K562 (cell line): ENCODE results near the gene KIF3A. TPM values are rescaled to one million over a fixed set of nuclear protein-coding genes. Genes with fewer than 3 reads are reported as not detected.

Source experiments
- ARID2 ChIP-seq: fragments of 450-650 bp; IDR thresholded peaks from 2 replicates; pipeline ENCODE4 v1.6.1; 2017; ENCODE audit warnings: antibody characterized with exemption, mild to moderate bottlenecking
- BRCA1 ChIP-seq, 2 experiments: fragments of 450-650 bp in 1 of 2; sonication (generic) in 1 of 2; formaldehyde crosslinking in 1 of 2; IDR thresholded peaks; 2 replicates each; pipeline versions ENCODE4 v1.5.0 to v1.6.1; 2017 to 2020; ENCODE audit warnings: mild to moderate bottlenecking in 1 of 2, missing genetic modification reagents in 1 of 2
- CBX8 ChIP-seq: fragments of 200-600 bp; sonication (generic); IDR thresholded peaks from 2 replicates; pipeline ENCODE4 v1.6.1; 2012; ENCODE audit warnings: borderline replicate concordance, mixed run types, low read depth, mild to moderate bottlenecking, moderate library complexity, mixed read lengths, low read length, control low read depth, inconsistent platforms; ENCODE audit not compliant: poor library complexity, severe bottlenecking; ENCODE audit errors: extremely low read depth
- FOXJ2 ChIP-seq: fragments of 200-800 bp; sonication (Bioruptor generic); IDR thresholded peaks from 2 replicates; pipeline ENCODE4 v1.6.1; 2016; ENCODE audit warnings: missing genetic modification characterization, missing compliant biosample characterization
- FUS ChIP-seq: fragments of 200-400 bp; formaldehyde crosslinking; optimal IDR thresholded peaks from 2 replicates; pipeline ENCODE3; 2017; ENCODE audit warnings: low read depth, low read length
- HMGXB4 ChIP-seq: sonication (generic); formaldehyde crosslinking; IDR thresholded peaks from 2 replicates; pipeline ENCODE4 v1.8.1; 2023; ENCODE audit warnings: mild to moderate bottlenecking, missing genetic modification reagents
- MAFK ChIP-seq: IDR thresholded peaks from 2 replicates; pipeline ENCODE4 v1.6.1; 2011; ENCODE audit warnings: low read length, improper control_type of control experiment
- MEF2A ChIP-seq: IDR thresholded peaks from 2 replicates; pipeline ENCODE4 v1.6.1; 2011; ENCODE audit warnings: low read depth, mild to moderate bottlenecking, low read length, moderate library complexity; ENCODE audit not compliant: control insufficient read depth
- NRF1 ChIP-seq, 2 experiments: fragments of 450-650 bp; IDR thresholded peaks in 1 of 2; conservative IDR thresholded peaks in 1 of 2; 2 replicates each; pipeline ENCODE4 v1.6.1; 2014; ENCODE audit warnings: mild to moderate bottlenecking in 2 of 2
- PCBP1 ChIP-seq: fragments of 200-400 bp; formaldehyde crosslinking; IDR thresholded peaks from 2 replicates; pipeline ENCODE4 v1.6.1; 2018; ENCODE audit warnings: mild to moderate bottlenecking, low read depth, low read length; ENCODE audit not compliant: poor library complexity, severe bottlenecking
- PHF20 ChIP-seq: fragments of 450-650 bp; IDR thresholded peaks from 2 replicates; pipeline ENCODE4 v1.6.1; 2018; ENCODE audit not compliant: partially characterized antibody
- POLR2B ChIP-seq: fragments of 450-650 bp; IDR thresholded peaks from 2 replicates; pipeline ENCODE4 v1.6.1; 2018; ENCODE audit warnings: low read depth; ENCODE audit not compliant: partially characterized antibody
- SUPT5H ChIP-seq: fragments of 450-650 bp; IDR thresholded peaks from 2 replicates; pipeline ENCODE4 v1.6.1; 2016
- TEAD1 ChIP-seq, 2 experiments: fragments of 450-650 bp in 1 of 2; sonication (generic) in 1 of 2; formaldehyde crosslinking; IDR thresholded peaks; 2 replicates each; pipeline versions ENCODE4 v1.4.0 to v1.8.0; 2020 to 2022; ENCODE audit warnings: mild to moderate bottlenecking in 2 of 2, missing genetic modification reagents in 1 of 2
- ZBTB1 ChIP-seq: sonication (generic); formaldehyde crosslinking; IDR thresholded peaks from 2 replicates; pipeline ENCODE4 v1.8.1; 2023; ENCODE audit warnings: missing genetic modification reagents, low read depth, mild to moderate bottlenecking, borderline replicate concordance
- ZBTB7A ChIP-seq: IDR thresholded peaks from 2 replicates; pipeline ENCODE4 v1.6.1; 2011; ENCODE audit warnings: low read depth, mild to moderate bottlenecking, low read length, moderate library complexity, borderline replicate concordance; ENCODE audit not compliant: control insufficient read depth
- ZNF717 ChIP-seq: fragments of 250-450 bp; sonication (Bioruptor Pico); IDR thresholded peaks from 2 replicates; pipeline ENCODE4 v1.5.0; 2021
- ZZZ3 ChIP-seq: fragments of 450-650 bp; IDR thresholded peaks from 2 replicates; pipeline ENCODE4 v1.6.1; 2016; ENCODE audit warnings: antibody characterized with exemption, mild to moderate bottlenecking, moderate library complexity
- polyA plus RNA-seq, 8 experiments: library from polyadenylated mRNA; depleted of rRNA in 4 of 8; stranded (reverse) in 5 of 8; unstranded in 3 of 8; fragments of >200 nt; fragmentation: Nextera tagmentation in 2 of 8; fragmentation: Illumina TruSeq in 1 of 8; extraction: Ambion mirVana in 2 of 8; extraction: Trizol in 1 of 8; gene quantifications; 2 replicates each; pipeline versions ENCODE4 v1.2.1 to v1.2.3, GENCODE V29; 2011 to 2014; ENCODE audit warnings: inconsistent platforms in 1 of 8, missing spikeins in 1 of 8
- total RNA-seq, 7 experiments: library from RNA; depleted of rRNA in 6 of 7; stranded (reverse); fragments of >200 nt in 6 of 7; fragmentation: Illumina TruSeq in 2 of 7; extraction: Trizol in 2 of 7; gene quantifications; 2 replicates each; pipeline versions ENCODE4 v1.2.1 to v1.2.3, GENCODE V29; 2011 to 2021; ENCODE audit warnings: low replicate concordance in 1 of 7
- TF ChIP-seq, protein P1 (sequence below), 2 experiments: IDR thresholded peaks; 2 replicates each; pipeline ENCODE4 v1.6.1; 2012; ENCODE audit warnings: improper control_type of control experiment in 2 of 2, low read depth in 2 of 2, low read length in 2 of 2, borderline replicate concordance in 1 of 2
- TF ChIP-seq, protein P2 (sequence below): fragments of 450-650 bp; IDR thresholded peaks from 2 replicates; pipeline ENCODE4 v1.6.1; 2017; ENCODE audit warnings: antibody characterized with exemption

KIF3A gene
- total and polyA plus RNA-seq, 9 of the 15 experiments (the other 6 are each of a cell fraction or from before 2014, with no cell fraction given): 1.5 to 7.8 (median 6.0) TPM

DNA sequence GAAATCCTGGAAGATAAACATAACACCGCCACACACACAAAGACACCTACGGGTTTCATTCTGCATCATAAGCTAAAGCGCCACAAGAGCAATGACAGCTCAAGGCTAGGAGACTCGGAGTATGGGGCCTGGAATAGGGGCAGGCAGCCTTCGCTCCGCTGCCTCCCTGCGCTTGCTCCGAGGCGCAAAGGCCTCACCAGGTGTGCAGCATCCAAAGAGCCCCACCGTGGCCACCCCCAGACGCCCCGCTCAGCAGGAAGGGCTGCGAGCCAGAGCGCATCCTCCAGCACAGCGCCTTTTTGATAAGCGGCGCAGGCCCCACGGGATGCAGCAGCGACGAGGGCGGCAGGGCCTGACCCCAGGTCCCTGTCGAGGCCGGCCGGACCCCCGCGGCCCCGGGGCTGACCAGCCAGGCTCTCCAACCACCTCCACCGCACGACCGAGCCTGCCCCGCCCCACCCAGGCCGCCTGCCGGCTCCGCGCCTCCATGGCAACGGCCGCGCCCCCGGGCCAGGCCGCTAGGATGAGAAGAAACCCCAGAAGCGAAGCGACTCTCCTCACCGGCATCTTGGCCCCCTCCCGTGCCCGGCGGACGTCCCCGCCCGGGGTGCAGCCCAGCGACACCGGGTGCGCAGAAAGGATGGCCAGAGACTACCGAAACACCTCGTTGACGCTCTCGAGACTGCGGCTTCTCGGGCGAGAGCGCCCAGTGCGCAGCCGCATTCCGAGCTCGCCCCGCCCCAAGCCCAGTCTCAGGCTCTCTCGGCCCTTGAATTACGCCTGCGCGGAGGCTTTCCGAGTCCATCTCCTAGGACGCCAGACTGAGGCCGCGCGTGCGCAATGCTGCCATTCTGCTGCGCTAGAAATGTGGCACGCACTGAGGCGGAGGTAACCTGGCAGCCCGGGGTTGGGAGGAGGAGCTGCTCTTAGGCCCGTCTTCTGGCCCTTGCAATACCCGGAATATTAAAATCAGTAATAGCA is at the start of gene KIF3A (continued):
- TF ChIP-seq, protein P1, sequence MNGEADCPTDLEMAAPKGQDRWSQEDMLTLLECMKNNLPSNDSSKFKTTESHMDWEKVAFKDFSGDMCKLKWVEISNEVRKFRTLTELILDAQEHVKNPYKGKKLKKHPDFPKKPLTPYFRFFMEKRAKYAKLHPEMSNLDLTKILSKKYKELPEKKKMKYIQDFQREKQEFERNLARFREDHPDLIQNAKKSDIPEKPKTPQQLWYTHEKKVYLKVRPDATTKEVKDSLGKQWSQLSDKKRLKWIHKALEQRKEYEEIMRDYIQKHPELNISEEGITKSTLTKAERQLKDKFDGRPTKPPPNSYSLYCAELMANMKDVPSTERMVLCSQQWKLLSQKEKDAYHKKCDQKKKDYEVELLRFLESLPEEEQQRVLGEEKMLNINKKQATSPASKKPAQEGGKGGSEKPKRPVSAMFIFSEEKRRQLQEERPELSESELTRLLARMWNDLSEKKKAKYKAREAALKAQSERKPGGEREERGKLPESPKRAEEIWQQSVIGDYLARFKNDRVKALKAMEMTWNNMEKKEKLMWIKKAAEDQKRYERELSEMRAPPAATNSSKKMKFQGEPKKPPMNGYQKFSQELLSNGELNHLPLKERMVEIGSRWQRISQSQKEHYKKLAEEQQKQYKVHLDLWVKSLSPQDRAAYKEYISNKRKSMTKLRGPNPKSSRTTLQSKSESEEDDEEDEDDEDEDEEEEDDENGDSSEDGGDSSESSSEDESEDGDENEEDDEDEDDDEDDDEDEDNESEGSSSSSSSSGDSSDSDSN (IDR thresholded peaks at IDR 0.05; ENCODE audit: borderline replicate concordance in 1 of 2, low read depth in 2 of 2, low read length in 2 of 2): 0 out of 4 replicates have a peak, but pooled peaks of 1 of the 2 experiments have one; percentile 22
- TF ChIP-seq ZBTB7A (no peak), ZZZ3 (no peak), FOXJ2 (tag) (peak; percentile 24; the same call in 1 of the 2 replicates), ZBTB1 (CRISPR knock-in tag) (0 out of 2 replicates have a peak, but pooled peaks have one; percentile 23), MAFK (no peak), POLR2B (peak; percentile 68), HMGXB4 (CRISPR knock-in tag) (0 out of 2 replicates have a peak, but pooled peaks have one; percentile 43), BRCA1 (IDR thresholded peaks at IDR 0.05) (no peak), BRCA1 (CRISPR knock-in tag; IDR thresholded peaks at IDR 0.05) (peak; percentile 79; the same call in 1 of the 2 replicates), ZNF717 (CRISPR knock-in tag) (no peak), CBX8 (no peak), PCBP1 (peak; percentile 68), ARID2 (no peak), TEAD1 (CRISPR knock-in tag; IDR thresholded peaks at IDR 0.05) (peak in 1 of 2 experiments; percentile 94; a peak in 2 of 4 replicates), PHF20 (no peak), MEF2A (no peak), SUPT5H (peak; percentile 34; the same call in 1 of the 2 replicates), FUS (peak; percentile 34), NRF1 (conservative IDR thresholded peaks at IDR 0.05 in 1 of 2, IDR thresholded peaks at IDR 0.05 in 1 of 2) (peak; percentile 99)
- TF ChIP-seq, protein P2, sequence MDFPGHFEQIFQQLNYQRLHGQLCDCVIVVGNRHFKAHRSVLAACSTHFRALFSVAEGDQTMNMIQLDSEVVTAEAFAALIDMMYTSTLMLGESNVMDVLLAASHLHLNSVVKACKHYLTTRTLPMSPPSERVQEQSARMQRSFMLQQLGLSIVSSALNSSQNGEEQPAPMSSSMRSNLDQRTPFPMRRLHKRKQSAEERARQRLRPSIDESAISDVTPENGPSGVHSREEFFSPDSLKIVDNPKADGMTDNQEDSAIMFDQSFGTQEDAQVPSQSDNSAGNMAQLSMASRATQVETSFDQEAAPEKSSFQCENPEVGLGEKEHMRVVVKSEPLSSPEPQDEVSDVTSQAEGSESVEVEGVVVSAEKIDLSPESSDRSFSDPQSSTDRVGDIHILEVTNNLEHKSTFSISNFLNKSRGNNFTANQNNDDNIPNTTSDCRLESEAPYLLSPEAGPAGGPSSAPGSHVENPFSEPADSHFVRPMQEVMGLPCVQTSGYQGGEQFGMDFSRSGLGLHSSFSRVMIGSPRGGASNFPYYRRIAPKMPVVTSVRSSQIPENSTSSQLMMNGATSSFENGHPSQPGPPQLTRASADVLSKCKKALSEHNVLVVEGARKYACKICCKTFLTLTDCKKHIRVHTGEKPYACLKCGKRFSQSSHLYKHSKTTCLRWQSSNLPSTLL: no peak
